ENCODE data around the gene CCDC57. TPM values are rescaled to one million over a fixed set of nuclear protein-coding genes. Genes with fewer than 3 reads are reported as not detected.

The CCDC57 gene
- total and polyA plus RNA-seq, 4 donors: 5.4 to 19.1 (median 11.7) TPM

- no peak overlapping the region for H3K9ac ChIP-seq (ENCODE audit: low read depth in 1 of 2, low read length in 2 of 2)
- no peaks in the 10 kb centered on the region for H3K27me3 ChIP-seq (ENCODE audit: control insufficient read depth in 4 of 4, insufficient read depth in 4 of 4, low read length in 3 of 4)
- H3K4me3 ChIP-seq (ENCODE audit: low read depth in 1 of 3, low read length in 3 of 3): no peak overlapping the region
- H3K36me3 ChIP-seq (ENCODE audit: control insufficient read depth in 4 of 4, insufficient read depth in 3 of 4, low read depth in 1 of 4, low read length in 3 of 4): peaks cover 9 to 20% (median 18%) of the 10 kb centered on the region in 4 donors
- 65% methylated on average over 20 of the region's 20 CpGs for WGBS
- TF ChIP-seq ATF3 (IDR thresholded peaks at IDR 0.05) (no peak), RXRA (IDR thresholded peaks at IDR 0.05) (no peak), CTCF (IDR thresholded peaks at IDR 0.05; ENCODE audit: low read depth, low read length, missing input control) (no peak), TAF1 (conservative IDR thresholded peaks at IDR 0.05) (no peak), REST (IDR thresholded peaks at IDR 0.05) (no peak), MAX (IDR thresholded peaks at IDR 0.05) (no peak), FOXA2 (IDR thresholded peaks at IDR 0.05) (no peak), HNF4G (IDR thresholded peaks at IDR 0.05) (no peak), NR2F2 (IDR thresholded peaks at IDR 0.05) (no peak), FOXA1 (IDR thresholded peaks at IDR 0.05) (no peak), RAD21 (IDR thresholded peaks at IDR 0.05) (no peak), GABPA (IDR thresholded peaks at IDR 0.05 in 1 of 2, conservative IDR thresholded peaks at IDR 0.05 in 1 of 2) (no peak), HNF4A (conservative IDR thresholded peaks at IDR 0.05) (no peak), ZBTB33 (IDR thresholded peaks at IDR 0.05) (no peak), SP1 (IDR thresholded peaks at IDR 0.05) (no peak), JUND (IDR thresholded peaks at IDR 0.05) (no peak), EGR1 (IDR thresholded peaks at IDR 0.05; ENCODE audit: low read depth in 2 of 2) (no peak), YY1 (IDR thresholded peaks at IDR 0.05) (no peak)
- peak overlapping the region; percentile 88 for H3K27ac ChIP-seq (ENCODE audit: low read depth in 1 of 2, low read length in 2 of 2)
- H3K9me3 ChIP-seq (ENCODE audit: control insufficient read depth in 4 of 4, low read length in 3 of 4): no peaks in the 10 kb centered on the region
- no peak for DNase-seq (ENCODE audit: low spot score)
- H3K4me1 ChIP-seq (ENCODE audit: control insufficient read depth in 4 of 4, insufficient read depth in 4 of 4, low read length in 3 of 4): peaks cover 38 to 70% (median 54%) of the 10 kb centered on the region in 4 donors
Observed at GRCh38 chr17:82240506-82241182, 28.0 kb upstream of the CCDC57 start.

Measured in liver (tissue), 9 donors.